GM12874 (cell line): ENCODE measurements around the gene PARD6G.

Experiments used
- CTCF ChIP-seq: IDR thresholded peaks from 2 replicates; pipeline ENCODE4 v1.5.1; 2011; ENCODE audit warnings: low read depth, mild to moderate bottlenecking, control low read depth, low read length, moderate library complexity; ENCODE audit not compliant: insufficient read depth

PARD6G gene

GRCh38 chr18:80140455-80140985 lies 106.8 kb downstream of the PARD6G start:
- no peak for TF ChIP-seq CTCF

- TF ChIP-seq CTCF, result no peak
These were observed 109.3 kb downstream of the PARD6G start for GRCh38 chr18:80137976-80138375.

GRCh38 chr18:80137137-80137536 lies 110.2 kb downstream of the PARD6G start:
- no peak for TF ChIP-seq CTCF

- TF ChIP-seq CTCF, result no peak
These were observed 110.6 kb downstream of the PARD6G start for GRCh38 chr18:80136679-80137078.

GRCh38 chr18:80135136-80135535 lies 112.2 kb downstream of the PARD6G start:
- no peak for TF ChIP-seq CTCF

GRCh38 chr18:80133124-80133523 lies 114.2 kb downstream of the PARD6G start:
- no peak for TF ChIP-seq CTCF

GRCh38 chr18:80132180-80132812 lies 115.0 kb downstream of the PARD6G start:
- no peak for TF ChIP-seq CTCF

GRCh38 chr18:80130555-80130954 lies 116.8 kb downstream of the PARD6G start:
- no peak for TF ChIP-seq CTCF
